ENCODE results near the gene UBALD1. TPM values are rescaled to one million over a fixed set of nuclear protein-coding genes. Genes with fewer than 3 reads are reported as not detected.

The UBALD1 gene
- total RNA-seq, 1 experiment from 2014 or later: 21.4 TPM

DNA sequence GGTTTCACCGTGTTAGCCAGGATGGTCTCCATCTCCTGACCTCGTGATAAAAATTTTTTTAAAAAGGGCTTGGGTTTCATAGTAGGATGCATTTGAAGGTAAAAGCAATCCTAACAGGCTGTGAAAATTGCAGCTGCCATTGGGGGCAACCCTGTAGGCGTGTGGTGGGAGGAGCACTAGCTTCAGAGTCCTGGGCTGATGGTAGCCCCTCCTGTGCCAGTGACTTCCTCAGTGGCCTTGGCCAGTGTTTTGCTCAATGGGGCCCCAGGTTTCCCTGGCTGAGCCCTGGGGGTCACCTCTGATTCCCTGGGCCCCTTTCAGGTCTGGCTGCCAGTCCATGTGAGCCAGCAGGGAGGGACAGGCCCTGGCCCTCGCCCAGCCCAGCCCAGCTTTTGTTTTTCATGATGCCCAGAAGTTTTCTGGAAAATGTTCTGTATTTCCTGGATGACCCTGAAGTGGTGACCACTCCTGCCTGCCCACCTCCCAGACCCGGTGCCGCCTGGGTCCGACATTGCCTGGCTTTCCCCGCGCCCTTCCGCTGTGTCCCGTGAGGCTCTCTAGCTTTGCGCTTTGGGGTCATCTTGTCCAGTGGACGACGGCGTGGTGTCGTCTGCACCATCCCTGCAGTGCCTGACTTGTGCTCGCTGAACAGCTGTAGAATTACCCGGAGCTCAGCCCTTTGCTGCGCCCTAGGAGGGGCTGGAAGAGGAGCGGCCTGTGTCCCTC, 19.4 kb upstream of the UBALD1 start:
- no peak for DNase-seq
- Histone ChIP-seq H3K4me3 (ENCODE audit: insufficient read depth, low read depth, low read length) (no peak overlapping the region), H3K36me3 (replicated peaks; ENCODE audit: control insufficient read depth, insufficient read depth, low read length) (no peaks in the 10 kb centered on the region; the same call in 1 of the 2 replicates), H3K27me3 (ENCODE audit: control insufficient read depth, insufficient read depth, low read length) (no peaks in the 10 kb centered on the region)

DNA sequence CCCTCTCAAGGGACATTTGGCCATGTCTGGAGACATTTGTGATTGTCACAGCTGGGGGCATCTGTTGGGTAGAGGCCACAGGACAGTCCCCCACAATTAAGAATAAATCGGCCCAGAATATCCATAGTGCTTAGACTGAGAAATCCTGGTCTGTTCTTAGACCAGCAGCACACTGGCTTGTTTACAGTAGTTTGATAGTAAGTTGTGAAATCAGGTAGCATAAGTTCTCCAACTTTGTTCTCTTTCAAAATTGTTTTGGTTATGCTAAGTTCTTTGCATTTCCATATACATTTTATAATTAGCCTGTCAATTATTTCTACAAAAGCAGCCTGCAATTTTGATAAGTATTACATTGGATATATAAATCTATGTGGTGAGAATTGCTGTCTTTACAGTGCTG, 16.8 kb upstream of the UBALD1 start:
- peaks cover 2% of the 10 kb centered on the region for H3K36me3 ChIP-seq (replicated peaks; ENCODE audit: control insufficient read depth, insufficient read depth, low read length)
- DNase-seq: no peak
- no peaks in the 10 kb centered on the region for H3K27me3 ChIP-seq (ENCODE audit: control insufficient read depth, insufficient read depth, low read length)
- no peak overlapping the region for H3K4me3 ChIP-seq (ENCODE audit: insufficient read depth, low read depth, low read length)

DNA sequence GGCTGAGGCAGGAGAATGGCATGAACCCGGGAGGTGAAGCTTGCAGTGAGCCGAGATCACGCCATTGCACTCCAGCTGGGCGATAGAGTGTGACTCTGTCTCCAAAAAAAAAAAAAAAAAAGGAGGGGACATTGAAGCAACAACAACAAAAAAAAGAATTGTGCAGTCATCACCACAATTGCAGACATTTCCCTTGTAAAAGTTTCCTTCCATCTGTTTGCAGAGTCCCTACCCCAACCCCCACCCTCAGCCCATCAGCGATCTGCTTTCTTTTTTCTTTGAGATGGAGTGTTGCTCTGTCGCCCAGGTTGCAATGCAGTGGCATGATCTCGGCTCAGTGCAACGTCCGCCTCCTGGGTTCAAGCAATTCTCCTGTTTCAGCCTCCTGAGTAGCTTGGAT, 13.6 kb upstream of the UBALD1 start:
- no peak overlapping the region for H3K4me3 ChIP-seq (ENCODE audit: insufficient read depth, low read depth, low read length)
- peaks cover 2% of the 10 kb centered on the region for H3K36me3 ChIP-seq (replicated peaks; ENCODE audit: control insufficient read depth, insufficient read depth, low read length)
- no peaks in the 10 kb centered on the region for H3K27me3 ChIP-seq (ENCODE audit: control insufficient read depth, insufficient read depth, low read length)
- no peak for DNase-seq

DNA sequence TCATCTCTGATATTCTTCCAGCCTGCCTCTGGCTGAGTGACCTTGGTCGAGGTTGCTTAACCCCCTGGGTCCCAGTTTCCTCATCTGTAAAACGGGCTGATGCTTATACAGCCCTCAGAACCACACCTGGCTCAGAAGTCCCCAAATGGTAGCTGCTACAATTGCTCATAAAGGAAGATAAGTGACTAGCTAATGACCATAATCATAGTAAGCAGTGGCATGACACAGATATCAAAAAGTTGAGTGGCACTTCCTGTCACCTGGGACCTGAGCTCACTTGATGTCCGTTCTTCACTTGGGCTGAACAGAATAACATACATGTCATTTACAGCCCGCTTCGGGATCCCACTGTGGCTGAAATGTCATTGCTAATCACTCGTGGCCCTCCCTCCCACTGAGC, 11.7 kb upstream of the UBALD1 start:
- peaks cover 2% of the 10 kb centered on the region for H3K36me3 ChIP-seq (replicated peaks; ENCODE audit: control insufficient read depth, insufficient read depth, low read length)
- H3K4me3 ChIP-seq (ENCODE audit: insufficient read depth, low read depth, low read length): no peak overlapping the region
- DNase-seq: no peak
- H3K27me3 ChIP-seq (ENCODE audit: control insufficient read depth, insufficient read depth, low read length): no peaks in the 10 kb centered on the region

DNA sequence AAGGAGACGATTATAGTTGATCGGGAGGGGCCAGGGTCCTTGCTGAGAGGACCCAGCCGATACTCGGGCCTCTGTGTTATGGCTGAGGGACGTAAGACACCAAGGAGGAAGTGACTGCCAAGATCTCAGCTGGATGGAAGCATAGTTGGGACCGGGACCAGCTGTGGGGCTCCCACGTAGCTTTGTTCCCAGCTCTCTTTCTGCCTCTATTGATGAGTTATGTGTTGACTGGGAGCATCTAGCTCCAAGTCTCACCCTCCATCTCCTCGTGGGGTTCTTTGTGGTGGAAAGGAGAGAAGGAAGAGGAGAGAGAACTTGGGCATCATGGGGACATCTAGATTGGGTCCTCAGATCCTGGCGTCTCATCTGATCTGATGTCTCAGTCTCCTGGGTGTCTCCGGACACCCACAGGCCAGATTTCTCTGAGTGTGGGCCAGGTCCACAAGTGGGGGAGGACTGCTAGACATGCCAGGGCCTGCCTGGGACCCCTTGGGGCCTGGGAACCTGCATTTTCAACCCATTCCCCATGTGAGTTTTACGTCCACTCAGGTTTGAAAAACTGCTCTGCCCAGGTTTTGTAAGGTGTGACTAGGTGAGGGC, 11.0 kb upstream of the UBALD1 start:
- DNase-seq: no peak
- H3K36me3 ChIP-seq (replicated peaks; ENCODE audit: control insufficient read depth, insufficient read depth, low read length): peaks cover 2% of the 10 kb centered on the region
- no peaks in the 10 kb centered on the region for H3K27me3 ChIP-seq (ENCODE audit: control insufficient read depth, insufficient read depth, low read length)

DNA sequence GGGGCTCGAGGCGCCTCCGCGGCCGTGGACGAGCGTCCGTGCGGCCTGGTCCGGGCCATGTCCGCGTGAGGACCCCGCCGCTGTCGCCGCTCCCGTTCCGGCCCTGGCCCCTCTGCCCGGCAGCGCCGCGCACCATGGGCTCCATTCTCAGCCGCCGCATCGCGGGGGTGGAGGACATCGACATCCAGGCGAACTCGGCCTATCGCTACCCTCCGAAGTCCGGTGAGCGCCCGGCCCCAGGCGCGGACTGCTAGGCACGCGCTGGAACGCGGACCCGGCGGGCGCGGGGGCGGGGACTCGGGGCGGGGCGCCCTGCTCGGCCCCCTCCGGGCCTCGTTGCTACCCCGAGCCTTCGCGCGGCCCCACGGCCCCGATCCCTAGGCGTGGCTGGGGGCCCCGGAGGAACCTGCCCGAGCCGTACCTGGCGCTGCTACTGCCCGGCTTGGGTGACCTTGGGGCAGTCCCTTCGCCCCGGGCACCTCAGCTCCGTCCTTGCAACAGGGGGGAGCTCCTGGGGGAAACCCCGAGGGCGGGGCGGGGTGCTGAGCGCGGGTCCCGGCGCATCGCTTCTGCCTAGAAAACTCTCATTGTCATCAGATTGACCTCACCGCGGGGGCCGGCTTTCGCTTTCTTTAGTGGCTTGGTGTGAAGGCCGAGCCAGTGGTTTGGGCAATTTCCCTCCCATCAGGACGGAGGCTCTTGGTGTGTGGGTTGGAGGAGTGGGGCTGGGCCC, 10.3 kb upstream of the UBALD1 start:
- peak overlapping the region; percentile 90 for H3K4me3 ChIP-seq (ENCODE audit: insufficient read depth, low read depth, low read length)
- H3K27me3 ChIP-seq (ENCODE audit: control insufficient read depth, insufficient read depth, low read length): no peaks in the 10 kb centered on the region
- DNase-seq: peak; percentile 91
- H3K36me3 ChIP-seq (replicated peaks; ENCODE audit: control insufficient read depth, insufficient read depth, low read length): peaks cover 2% of the 10 kb centered on the region

More for the DNA sequence above, 11.0 kb upstream of the UBALD1 start:
- peak overlapping the region; percentile 90 for H3K4me3 ChIP-seq (ENCODE audit: insufficient read depth, low read depth, low read length)

DNA sequence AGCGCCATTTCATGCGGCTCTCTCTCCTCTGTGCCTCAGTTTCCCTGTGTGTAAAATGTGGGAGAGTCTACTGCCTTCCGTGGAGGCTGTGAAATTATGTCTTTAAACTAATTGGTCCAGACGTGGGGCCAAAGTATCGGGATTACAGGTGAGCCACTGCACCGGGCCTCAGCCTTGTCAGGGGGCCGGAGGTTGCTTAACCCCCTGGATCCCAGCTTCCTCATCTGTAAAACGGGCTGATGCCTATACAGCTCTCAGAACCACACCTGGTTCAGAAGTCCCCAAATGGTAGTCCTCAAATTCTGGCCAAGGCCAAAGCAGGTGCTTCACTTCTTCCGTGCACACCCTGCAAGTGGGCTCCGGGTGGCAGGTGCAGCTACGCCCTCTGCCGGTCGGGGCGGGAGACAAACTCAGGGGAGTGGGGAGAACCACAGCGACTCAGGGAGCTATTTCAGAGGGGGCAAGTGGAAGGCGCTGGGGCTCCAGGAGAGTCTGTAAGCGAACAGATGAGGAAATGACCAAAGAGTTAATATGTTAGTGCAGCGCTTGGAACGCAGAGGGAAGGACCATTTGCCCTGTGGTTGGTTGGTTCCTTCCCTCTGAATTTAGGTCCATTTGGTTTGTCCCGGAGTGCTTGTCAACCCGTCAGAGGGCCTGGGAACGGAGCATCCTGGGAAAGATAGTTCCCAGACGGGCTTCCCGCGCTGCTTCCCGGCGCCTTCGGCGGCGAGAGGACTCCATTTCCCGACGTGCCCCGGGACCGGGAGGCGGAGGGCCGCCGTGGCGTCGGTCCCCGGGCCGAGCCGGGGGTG, 9.5 kb upstream of the UBALD1 start, which contains the start of gene MGRN1:
TSS of gene MGRN1 (plus strand) at position 812 of the 812 bp plus-strand sequence. CDS start 135 bp downstream, outside the sequence.
- peak within 1 kb of the TSS; percentile 90 for H3K4me3 ChIP-seq (ENCODE audit: insufficient read depth, low read depth, low read length)
- peaks cover 2% of the 10 kb centered on the region for H3K36me3 ChIP-seq (replicated peaks; ENCODE audit: control insufficient read depth, insufficient read depth, low read length)
- DNase-seq: peak; percentile 98
- H3K27me3 ChIP-seq (ENCODE audit: control insufficient read depth, insufficient read depth, low read length): no peaks in the 10 kb centered on the region

DNA sequence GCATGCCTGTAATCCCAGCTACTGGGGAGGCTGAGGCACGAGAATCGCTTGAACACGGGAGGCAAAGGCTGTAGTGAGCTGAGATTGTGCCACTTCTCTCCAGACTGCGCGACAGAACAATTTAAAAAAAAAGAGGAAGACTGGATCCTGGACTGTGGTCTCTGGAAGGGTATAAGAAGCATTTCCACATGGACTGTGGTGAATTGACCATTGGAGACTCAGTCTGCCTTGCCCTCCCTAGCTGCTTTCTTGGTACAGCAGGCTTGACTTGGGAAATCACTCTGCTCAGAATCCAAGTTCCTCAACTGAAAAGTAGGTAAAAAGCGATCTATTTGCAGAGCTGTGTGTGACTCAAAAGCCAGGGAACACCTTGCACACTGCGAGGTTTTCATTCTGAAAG, 8.9 kb upstream of the UBALD1 start:
- H3K36me3 ChIP-seq (replicated peaks; ENCODE audit: control insufficient read depth, insufficient read depth, low read length): peaks cover 2% of the 10 kb centered on the region
- DNase-seq: no peak
- H3K4me3 ChIP-seq (ENCODE audit: insufficient read depth, low read depth, low read length): no peak overlapping the region
- no peaks in the 10 kb centered on the region for H3K27me3 ChIP-seq (ENCODE audit: control insufficient read depth, insufficient read depth, low read length)

DNA sequence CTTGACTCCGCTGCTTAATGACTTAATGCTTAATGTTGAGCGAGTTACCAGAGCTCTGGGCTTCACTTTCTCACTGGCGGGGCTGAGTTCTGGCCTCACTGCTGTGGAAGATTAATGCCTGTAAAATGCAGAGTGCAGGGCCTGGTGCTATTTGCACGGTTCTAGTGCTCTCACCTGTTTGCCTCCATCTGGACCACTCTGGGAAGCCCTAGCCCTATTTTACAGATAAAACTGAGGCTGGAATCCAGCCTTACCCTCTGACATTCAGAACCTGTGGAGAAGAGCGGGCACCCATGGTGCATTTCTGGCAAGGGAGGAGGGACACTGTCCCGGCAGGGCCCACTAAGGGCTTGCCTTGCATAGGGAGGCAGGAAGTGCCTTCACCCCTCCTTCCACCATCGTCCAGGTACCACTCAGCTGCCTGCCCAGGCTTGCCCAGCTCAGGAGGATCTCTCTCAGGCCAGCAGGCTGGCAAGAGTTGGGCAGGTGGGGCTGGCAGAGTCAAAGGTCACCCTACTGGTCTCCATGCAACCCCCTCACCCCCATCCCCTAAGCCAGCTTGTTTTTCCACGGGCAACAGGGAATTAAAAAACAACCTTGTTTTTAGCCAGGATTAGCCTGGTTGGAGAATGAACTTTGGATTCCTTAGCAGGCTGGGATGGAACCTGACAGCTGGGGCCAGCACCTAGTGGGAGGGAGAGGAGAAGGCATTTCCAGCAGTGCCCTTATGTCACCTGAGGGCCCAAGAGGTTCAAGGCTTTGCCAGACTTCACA, 4.1 kb upstream of the UBALD1 start:
- no peak overlapping the region for H3K4me3 ChIP-seq (ENCODE audit: insufficient read depth, low read depth, low read length)
- H3K36me3 ChIP-seq (replicated peaks; ENCODE audit: control insufficient read depth, insufficient read depth, low read length): no peaks in the 10 kb centered on the region
- no peak for DNase-seq
- no peaks in the 10 kb centered on the region for H3K27me3 ChIP-seq (ENCODE audit: control insufficient read depth, insufficient read depth, low read length)

DNA sequence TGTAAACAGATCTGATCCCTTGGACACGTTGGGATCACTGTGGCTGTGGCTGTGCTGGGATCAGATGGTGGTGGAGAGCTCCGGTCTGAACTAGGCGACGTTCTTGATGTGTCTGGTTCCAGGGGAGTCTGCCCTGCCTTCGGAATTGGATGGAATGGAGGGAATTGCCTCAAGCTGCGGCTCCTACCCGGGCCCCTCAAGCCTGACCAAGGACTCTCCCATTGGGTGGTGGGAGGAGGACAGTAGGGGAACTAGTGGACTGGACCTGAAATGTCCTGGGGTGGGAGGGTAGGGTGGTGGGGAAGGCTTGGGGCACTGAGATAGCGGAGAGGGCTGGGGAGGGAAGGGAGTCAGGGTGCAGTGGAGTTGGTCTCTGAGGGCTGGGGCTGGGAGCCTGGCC, 3.2 kb upstream of the UBALD1 start:
- no peak overlapping the region for H3K4me3 ChIP-seq (ENCODE audit: insufficient read depth, low read depth, low read length)
- DNase-seq: peak; percentile 24
- no peaks in the 10 kb centered on the region for H3K36me3 ChIP-seq (replicated peaks; ENCODE audit: control insufficient read depth, insufficient read depth, low read length)
- no peaks in the 10 kb centered on the region for H3K27me3 ChIP-seq (ENCODE audit: control insufficient read depth, insufficient read depth, low read length)

DNA sequence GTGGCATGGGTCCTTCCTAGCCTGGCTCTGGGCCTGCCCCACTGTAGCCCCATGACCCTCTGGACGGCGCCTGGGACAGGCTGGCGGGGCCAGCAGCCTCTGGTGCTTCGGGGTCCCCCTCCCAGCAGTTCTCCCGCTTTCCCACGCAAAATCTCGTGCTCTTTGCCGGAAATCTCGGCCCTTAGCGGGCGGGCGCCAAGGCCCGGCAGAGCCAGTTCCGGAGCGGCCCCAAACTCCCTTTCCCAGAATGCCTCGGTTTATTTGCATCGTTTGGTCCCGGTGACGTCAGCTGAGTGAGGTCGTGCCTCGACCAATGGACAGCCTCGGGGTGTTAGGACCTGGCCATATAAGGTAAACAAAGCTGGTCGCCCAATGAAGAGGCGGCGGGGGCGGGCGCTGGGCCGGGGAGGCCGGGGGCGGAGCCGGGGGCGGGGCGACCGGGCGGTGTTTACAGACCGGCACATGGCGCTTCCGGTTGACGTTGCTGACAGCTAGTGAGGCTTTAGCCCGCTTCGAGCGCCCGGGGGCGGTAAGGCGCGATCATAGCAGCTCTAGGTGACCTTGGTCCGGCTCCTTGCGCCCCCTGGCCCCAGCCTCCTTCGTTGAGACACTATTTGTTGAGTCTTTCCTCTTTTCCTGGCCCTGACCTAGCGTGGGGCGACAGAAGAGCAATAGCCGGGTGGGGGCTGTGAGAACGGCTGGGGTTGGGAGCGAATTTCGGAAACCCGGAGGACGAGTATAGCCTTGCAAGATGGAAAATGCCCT, 1.5 kb upstream of the UBALD1 start:
- H3K4me3 ChIP-seq (ENCODE audit: insufficient read depth, low read depth, low read length): peak overlapping the region; percentile 89
- H3K27me3 ChIP-seq (ENCODE audit: control insufficient read depth, insufficient read depth, low read length): no peaks in the 10 kb centered on the region
- DNase-seq: peak; percentile 99
- H3K36me3 ChIP-seq (replicated peaks; ENCODE audit: control insufficient read depth, insufficient read depth, low read length): no peaks in the 10 kb centered on the region

DNA sequence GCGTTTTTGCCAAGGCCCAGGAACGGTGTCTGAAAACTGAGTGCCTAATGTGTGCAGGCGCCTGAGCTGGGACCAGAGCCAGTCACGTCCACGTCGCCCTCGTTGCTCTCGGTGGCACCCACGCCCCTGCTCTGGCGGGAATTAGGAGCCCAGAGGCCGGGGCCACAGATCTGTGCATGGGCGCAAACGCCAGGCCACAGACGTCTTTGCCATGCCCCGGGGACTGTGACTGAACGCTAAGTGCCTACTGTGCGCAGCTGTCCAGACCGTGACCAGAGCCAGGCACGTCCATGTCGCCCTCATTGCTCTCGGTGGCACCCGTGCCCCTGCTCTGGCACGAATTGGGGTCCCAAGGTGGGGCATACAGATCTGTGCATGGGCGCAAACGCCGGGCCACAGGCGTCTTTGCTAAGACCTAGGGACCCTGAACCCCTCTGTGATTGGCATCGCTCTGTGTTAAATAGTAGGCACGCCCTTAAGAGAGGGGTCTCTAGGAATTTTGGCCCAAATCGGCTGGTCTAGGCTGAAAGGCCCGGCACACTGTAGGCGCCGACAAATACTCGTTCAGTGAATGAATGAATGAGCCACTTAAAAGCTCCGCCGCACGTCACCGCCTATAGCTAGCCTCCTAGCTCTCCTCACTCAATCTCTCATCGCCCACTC, 827 bp upstream of the UBALD1 start:
- no peaks in the 10 kb centered on the region for H3K27me3 ChIP-seq (ENCODE audit: control insufficient read depth, insufficient read depth, low read length)
- H3K4me3 ChIP-seq (ENCODE audit: insufficient read depth, low read depth, low read length): peak overlapping the region; percentile 89

More for the DNA sequence above, 827 bp upstream of the UBALD1 start:
- DNase-seq: no peak
- no peaks in the 10 kb centered on the region for H3K36me3 ChIP-seq (replicated peaks; ENCODE audit: control insufficient read depth, insufficient read depth, low read length)
